Stimulated activated CD8-positive, alpha-beta memory T cell treated with anti-CD3 and anti-CD28 coated beads, Interleukin-4, amount 100 ng/mL, for 24 hours (primary cell): Measurements from ENCODE around the gene GAPT.

Experiments used
- DNase-seq: peaks from one replicate; pipeline ENCODE4 v3.0.0-alpha.2; 2020; ENCODE audit warnings: low read depth

GAPT gene

DNA sequence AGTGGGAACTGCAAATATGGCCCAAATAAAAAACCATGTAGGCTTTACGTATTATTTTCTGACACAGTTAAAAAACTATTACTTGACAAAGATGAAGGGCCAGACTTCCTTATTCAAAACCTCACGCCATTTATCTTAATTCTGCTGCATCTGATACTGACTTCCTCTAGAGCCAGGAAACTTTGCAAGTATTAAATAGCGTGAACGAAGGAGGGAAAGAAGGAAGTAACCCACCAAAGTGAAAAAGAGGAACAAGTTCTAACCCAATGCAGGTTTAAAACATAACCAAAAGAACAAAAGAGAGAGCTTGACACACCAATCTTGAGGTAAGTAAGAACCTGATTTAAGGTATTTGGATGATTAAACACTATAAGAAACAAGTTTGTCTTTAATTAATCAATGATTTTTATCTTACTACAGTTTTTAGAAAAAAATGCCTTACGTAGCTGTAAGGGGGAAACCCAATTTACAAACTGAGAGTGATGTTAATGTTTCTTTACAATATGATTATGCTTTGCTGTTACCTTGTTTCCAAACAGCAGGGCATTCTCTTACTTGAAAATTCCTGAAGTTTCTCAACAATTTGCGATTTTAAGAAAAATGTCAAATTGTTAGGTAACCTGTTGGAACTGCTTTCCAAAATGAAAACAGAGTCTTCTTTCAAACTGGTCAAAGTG is at the start of gene GAPT:
Gene GAPT, plus strand, starts transcription at position 220 of the 677 bp plus-strand sequence. CDS start 3,102 bp downstream, outside the sequence.
- DNase-seq: no peak

DNA sequence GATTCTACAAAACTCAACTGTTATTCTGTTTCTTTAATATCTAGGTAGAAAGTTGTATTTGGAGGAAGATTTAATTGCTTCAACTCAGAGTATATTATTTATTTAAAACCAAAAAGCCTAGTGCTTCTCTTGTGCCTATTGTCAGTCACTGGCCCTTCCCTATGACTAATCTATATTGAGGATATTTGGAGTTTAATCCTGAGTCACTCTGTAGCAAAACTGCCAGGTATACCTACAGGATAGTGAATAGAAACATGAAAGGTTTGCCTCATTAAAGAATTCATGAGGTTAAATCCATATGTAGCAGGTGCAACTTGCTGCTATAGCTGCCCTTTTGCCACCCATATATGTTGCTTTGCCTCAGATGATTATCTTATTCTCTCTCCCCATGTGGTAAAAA is 46.4 kb upstream of the GAPT start:
- DNase-seq: no peak

DNA sequence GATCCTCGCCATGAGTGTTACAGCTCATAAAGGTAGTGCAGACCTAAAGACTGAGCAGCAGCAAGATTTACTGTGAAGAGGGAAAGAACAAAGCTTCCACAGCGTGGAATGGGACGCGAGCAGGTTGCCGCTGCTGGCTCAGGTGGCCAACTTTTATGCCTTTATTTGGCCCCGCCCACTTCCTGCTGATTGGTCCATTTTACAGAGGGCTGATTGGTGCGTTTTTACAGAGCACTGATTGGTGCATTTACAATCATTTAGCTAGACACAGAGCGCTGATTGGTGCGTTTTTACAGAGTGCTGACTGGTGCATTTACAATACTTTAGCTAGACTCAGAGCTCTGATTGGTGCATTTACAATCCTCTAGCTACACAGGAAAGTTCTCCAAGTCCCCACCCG is 45.2 kb upstream of the GAPT start:
- no peak for DNase-seq

DNA sequence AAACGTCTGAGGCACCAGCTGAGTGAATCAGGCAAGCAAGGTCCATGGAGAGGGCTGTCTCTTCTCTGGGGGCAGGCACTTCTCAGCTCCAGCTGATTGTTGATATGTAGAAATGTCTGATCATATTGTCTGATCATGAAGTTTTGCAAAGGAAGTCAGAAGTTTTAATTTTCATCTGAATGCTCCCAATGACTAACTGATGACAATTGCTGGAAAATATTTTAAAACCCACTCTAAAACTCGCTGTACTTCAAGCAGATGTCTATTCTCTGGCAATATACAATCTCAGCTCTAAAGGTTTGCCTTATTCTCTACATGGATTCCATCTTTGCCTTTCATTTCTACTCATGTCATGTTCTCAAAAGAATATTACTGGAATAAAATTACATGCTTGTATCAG is 44.0 kb upstream of the GAPT start:
- DNase-seq: no peak

DNA sequence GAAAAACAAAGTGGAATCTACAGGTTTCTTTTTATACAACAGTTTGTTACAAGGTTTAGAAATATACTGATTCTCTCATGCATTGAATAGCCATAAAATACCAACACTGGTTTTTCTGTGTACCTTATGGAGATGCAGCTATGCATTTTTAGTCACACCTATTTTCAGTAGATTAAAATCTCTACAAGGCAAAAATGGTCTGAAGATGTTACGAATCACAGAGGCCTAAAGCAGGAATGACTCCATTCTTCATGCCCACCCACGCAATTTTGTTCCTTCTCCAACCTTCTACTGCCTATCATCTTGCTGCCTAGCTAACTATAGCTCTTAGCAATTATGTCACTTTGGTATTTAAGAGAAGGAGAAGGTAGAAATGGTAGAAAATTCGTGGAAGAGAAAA is 41.2 kb upstream of the GAPT start:
- no peak for DNase-seq

DNA sequence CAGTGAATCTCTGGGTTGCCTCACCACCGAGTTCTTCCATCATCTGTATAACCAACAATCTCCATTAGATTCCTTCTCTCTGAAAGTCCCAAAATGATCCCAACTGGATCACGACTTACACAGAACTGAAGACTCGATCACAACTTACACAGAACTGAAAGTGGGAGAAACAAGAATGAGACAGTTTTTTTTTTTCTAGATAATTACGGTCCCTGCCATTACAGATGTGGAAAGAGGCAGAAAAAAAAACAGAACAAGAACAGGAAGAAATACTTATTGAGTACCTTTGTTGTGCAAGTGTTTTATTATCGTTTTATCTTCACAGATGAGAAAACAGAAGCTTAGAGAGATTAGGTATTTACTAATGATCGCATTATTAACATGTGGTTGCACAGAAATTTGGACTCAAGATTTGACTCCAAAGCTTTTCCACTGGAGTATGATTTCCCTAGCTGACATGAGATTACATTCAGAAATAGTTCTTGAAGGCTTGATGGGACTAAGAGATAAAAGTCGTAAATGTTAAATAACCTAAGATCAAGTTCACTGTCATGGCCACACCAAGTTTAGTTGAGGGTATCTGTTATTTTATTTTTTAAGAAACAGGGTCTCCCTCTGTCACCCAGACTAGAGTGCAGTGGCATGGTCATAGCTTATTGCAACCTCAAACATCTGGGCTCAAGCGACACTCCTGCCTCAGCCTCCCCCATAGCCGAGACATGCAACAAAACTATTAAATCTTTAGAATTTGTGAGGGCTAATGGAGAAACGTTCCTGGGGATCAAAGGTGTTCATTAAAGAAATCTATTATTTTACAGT is 40.2 kb upstream of the GAPT start:
- no peak for DNase-seq

DNA sequence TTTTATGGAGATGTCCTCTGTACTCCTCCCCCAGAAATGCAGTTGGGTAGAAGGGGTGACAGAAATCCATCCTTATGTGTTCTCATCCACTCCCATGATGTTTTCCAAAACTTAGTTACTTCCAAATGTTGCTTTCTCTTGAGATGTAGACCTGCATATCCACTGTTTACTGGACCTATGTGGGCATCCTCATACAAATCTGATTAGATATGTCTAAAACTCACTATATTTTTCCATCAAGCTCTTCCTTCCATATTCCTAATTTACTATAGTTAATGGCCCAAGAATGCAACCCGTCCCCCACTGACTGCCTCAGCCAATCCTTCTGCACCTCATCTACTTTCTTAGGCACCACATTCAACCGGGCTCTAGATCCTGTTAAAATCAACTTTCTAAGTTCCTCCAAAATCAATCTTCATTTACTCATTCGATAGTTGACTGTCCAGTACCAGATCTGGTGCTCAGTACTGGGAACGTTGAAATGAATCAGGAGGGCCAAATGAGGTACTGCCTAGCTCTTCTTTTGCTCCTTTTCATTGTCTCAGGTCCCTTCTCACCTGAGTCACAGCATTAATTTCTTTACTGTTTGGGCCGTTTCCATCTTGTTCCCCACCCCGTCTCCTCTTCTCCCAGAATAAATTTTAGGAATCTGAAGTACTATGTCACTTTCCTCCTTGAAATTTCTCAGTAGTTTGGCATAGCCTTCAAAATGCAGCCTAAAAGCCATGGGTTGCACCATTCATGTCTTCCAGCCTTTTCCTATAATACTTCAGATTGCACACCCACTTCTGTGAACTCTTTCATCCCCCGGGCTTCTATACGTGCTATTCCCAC is 39.3 kb upstream of the GAPT start:
- no peak for DNase-seq

DNA sequence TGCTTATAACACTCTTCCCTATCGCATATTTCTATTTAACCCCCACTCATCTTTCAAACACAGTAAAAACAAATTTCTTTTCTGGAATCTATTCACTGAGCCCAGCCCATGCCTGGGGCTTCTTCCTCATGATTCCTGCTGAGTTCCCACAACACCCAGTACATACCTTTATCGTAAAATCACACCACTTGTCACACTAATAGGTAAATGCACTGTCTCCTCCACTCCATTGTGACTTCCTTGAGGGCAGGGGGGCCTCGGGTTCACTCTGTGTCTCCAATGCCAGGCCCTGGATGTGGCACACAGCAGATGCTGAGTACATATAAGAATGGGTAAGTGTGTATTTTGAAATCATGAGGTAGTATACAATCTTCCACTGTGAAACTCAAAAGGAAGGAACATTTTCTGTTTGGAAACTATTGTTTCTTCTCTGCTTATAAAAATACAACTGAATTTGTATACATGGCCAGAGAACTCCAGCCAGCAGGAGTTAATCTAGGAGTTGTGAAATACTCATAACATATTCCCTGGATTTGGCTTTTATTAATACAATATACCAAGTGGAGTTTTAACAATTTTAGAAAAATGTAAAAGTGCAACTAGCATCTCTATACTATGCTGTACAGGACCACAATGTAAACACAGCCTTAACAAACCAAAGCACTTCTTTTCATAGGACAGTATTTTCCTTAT is 38.5 kb upstream of the GAPT start:
- no peak for DNase-seq

DNA sequence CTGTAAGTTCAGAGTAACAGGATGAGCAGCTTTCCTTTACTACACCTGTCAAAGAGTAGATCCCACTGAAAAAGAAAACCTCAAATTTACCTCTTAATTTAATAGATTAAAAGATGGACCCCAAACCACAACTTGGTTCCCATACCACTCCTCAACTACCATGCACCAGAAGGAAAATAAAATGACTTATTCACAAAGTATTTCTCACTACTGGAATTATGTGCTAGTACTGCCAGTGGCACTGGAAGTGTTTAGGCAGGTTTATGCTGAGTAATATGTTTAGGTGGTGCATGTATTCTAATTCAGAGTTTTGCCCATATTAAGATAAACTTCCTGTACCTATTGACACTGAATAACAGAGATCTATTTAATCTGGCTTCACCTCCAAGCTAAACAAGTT is 37.9 kb upstream of the GAPT start:
- DNase-seq: no peak

DNA sequence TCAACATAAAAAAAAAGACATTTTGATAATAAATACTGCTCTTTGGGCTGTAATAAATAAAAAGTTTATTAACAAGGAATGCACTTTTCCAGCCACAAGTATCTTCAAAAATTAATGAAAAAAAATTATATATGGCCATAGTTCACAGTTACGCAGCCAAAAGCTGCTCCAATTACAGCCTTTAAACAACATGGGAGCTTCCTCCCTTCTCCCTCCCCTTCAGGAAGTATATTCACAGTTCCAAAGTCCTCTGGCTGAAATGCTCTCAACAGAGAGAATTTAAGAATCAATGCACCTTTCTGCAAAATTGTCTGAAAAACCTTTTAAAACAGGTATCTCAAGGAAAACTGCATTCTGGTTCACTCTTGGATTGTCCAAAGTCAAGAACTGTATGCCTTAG is 37.2 kb upstream of the GAPT start:
- DNase-seq: no peak

DNA sequence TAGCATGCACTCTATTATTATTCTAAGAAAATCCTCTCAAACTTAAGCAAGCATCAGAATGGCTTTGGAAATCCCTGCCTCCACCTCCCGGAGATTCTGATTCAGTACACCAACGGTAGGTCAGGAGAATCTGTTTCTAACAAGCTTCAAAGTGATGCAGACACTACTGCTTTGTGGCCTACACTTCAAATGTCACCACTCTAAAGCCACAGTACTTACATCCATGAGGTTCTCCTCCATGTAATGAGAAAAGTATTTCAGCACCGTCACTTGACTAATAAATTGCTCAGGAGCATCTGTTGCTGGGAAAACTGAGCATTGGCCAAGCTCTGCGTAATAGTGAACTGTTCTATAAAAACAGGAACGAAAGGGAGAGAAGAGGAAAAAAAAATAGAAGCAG is 36.2 kb upstream of the GAPT start:
- DNase-seq: no peak

DNA sequence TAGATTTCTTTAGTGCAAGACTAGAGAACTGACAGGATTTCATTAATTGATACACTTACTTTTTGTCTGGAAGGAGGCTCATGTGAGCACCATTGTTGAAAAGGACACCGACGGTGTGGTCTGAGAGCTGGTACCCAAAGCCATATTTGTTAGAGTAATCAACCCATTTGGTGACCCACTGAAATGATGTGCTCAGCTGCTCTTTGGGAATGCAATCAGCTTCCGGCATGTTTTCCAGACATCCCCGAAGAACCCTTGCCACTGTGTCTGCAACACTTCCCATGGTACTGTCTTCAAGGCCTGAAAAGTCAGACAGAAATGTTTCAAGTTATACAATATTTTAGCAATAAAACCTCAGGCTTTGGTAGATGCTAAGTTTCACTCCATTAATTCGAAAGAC is 35.8 kb upstream of the GAPT start:
- no peak for DNase-seq

DNA sequence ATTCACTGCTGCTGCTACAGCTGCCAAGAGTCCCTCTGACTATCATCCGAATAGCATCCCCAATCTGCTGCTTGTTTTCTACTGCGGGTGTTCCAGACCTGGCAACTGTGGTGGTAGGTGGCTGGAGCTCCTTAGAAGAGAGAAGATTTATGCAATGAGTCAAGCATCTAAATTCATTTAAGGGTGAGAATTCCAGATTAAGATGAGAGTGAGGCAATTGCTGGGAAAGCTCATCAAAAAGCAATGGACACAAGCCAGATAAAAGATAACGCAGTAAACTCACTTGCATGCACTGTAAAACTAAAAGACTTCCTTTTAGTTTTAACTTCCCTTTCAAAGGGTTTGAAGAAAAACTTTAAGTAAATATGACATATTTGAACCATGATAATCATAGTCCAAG is 35.2 kb upstream of the GAPT start:
- DNase-seq: no peak

DNA sequence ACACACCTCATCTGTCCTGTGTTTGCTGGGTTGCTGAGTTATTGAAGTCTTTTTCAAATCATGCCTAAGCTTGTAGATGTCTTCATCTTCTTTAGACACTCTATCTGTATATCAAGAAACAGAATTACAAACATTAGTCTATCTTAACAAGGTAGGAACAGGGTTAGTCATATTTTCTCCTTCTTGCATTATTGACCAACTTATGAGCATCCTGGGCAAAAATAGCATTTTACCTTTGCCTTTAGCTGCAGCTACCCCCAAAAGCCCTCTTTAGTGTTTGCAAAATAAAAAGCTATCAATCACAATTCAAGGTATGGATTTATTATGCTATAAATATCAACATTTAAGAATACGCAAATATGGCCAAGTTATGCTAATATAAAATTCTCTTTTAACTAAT is 34.7 kb upstream of the GAPT start:
- DNase-seq: no peak

DNA sequence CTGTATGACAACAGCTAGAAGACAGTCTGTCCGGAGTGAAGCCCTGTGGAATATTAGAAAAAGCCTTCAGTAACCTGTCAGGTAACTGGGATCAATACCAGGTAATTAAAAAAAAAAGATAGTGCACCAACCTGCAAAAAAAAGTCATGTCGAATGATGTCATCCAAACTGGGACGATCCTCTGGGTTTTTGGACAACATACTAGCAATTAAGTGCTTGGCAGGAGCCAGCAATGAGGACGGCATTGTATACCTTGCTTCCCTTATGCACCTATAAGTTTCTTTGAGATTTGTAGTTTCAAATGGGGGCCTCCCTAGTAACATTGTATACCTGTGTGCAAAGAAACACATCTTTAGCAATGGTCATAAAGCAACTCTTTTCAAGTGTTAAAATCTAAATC is 34.2 kb upstream of the GAPT start:
- no peak for DNase-seq

DNA sequence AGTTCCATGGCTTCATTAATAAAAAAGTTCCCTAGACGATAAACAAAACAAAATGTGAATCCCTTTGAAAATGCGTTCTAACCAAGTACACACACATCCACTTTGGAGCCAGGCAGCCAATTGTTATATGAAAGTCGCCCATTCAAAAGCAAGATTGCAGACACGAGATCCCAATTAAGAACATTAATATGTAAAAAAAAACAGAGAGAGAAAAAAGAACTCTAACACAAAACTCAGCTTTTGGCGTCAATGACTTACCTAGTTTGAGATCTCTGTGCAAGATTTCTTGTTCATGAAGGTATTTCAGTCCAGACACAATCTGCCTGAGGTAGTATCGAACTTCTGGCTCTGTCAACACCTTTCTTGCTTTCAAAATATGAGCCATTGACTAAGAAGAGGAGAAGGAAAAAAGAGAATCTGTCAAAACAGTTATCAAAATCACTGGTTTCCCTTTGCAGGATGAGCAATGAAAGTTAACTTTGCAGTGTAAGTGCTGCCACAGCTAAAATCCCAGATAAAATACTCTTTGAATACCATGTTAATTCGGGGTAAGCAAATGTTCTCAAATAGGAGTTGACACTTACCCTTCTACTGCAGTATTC is 33.0 kb upstream of the GAPT start:
- DNase-seq: no peak

DNA sequence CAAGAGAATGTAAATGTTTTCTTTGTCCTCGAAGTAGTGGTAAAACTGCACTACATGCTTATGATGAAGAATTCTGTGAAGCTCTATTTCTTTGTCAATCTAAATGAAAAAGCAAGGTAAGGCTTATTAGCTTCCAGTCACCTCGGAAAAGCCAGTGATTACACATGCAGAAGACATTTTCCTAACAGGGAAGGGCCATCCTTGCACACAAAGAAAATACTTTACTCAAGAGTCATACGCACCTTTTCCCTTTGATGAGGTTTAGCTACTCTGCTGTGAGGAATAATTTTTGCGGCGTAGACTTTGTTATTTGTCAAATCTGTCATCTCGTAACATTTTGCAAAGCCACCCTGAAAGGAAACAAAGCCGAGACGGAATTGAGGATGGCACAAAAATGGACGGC is 32.5 kb upstream of the GAPT start:
- DNase-seq: no peak

DNA sequence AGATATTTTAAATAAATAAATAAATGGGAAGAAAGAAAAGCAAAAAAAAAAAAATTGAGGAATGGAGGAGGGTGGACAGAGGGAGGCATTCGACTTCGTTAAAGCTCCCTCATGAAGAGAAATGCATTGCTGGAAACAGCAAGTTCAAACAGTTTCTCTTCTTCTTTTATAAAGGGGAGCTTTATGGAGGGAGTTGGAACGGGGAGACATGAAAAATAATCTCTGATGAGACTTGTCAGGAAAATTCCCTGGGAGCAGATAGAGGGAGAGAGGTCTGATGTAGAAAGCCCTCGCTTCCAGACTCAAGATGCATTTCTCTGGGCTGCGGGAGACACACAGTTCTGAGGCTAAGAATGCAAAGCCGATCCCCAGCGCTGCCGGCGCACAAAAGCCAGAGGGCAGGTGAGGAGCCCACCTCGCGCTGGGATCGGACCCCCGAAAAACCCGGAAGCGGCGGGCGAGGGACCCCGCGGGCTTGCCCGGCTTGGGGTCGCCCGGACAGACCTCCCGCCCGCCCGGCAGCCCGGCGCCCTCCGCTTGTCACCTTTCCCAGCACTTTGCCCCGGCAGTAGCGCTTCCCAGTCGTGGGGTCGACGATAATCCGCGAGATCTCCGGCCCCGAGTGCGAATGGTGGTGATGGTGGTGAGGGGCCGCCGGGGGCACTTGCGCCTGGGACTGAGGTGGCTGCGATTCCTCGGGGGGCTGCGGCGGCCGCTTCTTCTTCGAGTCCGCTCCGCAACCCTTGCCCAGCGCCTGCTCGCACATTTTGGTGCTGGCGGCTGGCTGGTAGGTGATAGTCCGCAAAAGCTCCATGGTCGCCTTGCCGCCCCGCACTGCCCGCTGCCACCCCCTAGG is 31.9 kb upstream of the GAPT start:
- peak; percentile 11 for DNase-seq

DNA sequence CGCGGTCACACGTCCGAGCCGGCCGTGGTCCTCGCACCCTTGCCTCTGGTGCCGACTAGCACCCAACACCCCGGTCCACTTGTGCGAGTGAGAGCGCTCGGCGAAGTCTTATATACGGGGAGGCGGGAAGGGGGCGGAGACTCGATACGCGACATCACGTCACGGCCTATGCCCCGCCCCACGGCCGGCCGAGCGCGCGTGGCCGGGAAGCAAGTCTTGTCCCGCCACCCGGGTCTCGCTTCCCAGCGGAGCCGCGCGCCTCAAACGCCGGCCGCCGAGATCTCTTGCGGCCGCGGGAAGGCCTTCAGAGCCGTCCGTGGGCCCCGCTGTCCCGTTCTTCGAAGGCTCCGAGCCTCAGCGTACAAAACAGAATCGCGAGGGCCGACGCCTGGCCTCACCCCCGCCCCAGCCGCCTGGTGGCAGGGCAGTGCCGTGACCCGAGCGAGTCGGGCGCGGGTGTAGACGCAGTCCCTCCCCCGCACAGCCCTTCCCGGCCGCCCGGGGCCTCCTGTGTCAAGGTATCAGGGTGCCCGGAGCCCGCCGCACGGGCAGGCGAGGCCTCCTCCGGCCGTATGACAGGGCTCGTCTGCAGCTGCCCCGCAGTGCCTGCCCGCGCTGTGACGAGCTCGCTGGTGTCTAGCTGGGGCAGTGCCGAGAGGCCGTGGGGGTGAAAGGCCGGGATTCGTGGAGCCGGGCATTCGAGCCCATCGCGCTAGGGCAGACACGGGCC is 31.1 kb upstream of the GAPT start, which contains the start of gene PLK2:
Gene PLK2, minus strand, starts transcription at position 85 of the 730 bp plus-strand sequence. CDS start 127 bp downstream, outside the sequence.
- DNase-seq: peak; percentile 78

DNA sequence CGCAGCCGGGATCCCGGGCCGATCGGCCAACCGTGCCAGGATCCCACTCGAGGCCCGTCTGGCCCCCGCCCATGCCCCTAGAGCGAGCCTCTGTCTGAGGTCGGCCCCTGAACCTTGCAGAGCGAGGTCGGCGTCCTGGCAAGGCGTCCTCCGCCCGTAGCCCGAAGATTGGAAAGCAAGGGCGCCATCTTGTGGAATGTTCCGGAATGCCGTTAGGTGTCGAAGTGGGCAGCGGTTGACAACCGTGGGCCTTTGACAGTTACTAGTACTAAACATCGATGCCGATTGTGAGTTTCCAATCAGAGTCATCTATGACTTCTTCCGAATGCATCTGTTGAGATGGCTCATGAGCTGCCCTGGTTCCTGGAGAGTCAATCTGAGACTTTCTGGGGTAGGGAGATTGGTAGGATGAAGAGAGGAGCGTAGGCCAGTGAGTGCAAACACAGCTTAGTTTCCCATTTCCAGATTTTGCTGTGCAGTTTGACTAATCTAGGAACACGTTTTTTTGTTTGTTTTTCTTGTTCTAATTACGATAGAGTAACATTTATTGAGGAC is 30.4 kb upstream of the GAPT start:
- DNase-seq: peak; percentile 83
